GM18907 (cell line): ENCODE results near the gene ADAT2.
"Not testable (repeated sequence)": the region's sequence is repeated elsewhere in the genome, so short reads cannot be mapped to it uniquely, and the experiment has no call there.

Experiments used
- ATAC-seq: cut with Tn5 transposase; IDR thresholded peaks from one replicate; pipeline ENCODE4 v1.9.1; 2021; ENCODE audit warnings: mild to moderate bottlenecking, moderate library complexity; ENCODE audit not compliant: unreplicated experiment

ADAT2 gene

GRCh38 chr6:143450453-143451371, at the start of gene ADAT2, which contains the start of gene PEX3:
Gene ADAT2 (minus strand): TSS chr6:143450695. CDS start chr6:143450658, 37 bp downstream.
Gene PEX3 (plus strand): TSS chr6:143450805. CDS start chr6:143451043, 238 bp downstream.
- ATAC-seq: peak; percentile 98

GRCh38 chr6:143498428-143498827, 47.9 kb upstream of the ADAT2 start:
- ATAC-seq: no peak

- no peak for ATAC-seq
Observed at GRCh38 chr6:143496974-143497373, 46.5 kb upstream of the ADAT2 start.

- ATAC-seq: no peak
Observed at GRCh38 chr6:143490775-143491174, 40.3 kb upstream of the ADAT2 start.

GRCh38 chr6:143490244-143490643, 39.7 kb upstream of the ADAT2 start:
- ATAC-seq: no peak

GRCh38 chr6:143486752-143487151, 36.3 kb upstream of the ADAT2 start:
- no peak for ATAC-seq

- ATAC-seq: no peak
Observed at GRCh38 chr6:143485967-143486366, 35.5 kb upstream of the ADAT2 start.

GRCh38 chr6:143482593-143482992, 32.1 kb upstream of the ADAT2 start:
- ATAC-seq: no peak

GRCh38 chr6:143478479-143479062, 28.1 kb upstream of the ADAT2 start:
- peak; percentile 58 for ATAC-seq

- ATAC-seq: no peak
Observed at GRCh38 chr6:143476545-143476944, 26.1 kb upstream of the ADAT2 start.

- ATAC-seq: no peak
Observed at GRCh38 chr6:143471822-143472221, 21.3 kb upstream of the ADAT2 start.

GRCh38 chr6:143468823-143469222, 18.3 kb upstream of the ADAT2 start:
- not testable (repeated sequence) for ATAC-seq

GRCh38 chr6:143468026-143468425, 17.5 kb upstream of the ADAT2 start:
- no peak for ATAC-seq

GRCh38 chr6:143465546-143465945, 15.1 kb upstream of the ADAT2 start:
- no peak for ATAC-seq

- no peak for ATAC-seq
Observed at GRCh38 chr6:143457563-143458359, 7.3 kb upstream of the ADAT2 start.

GRCh38 chr6:143451531-143451930, 1.0 kb upstream of the ADAT2 start:
- ATAC-seq: no peak

- ATAC-seq: peak; percentile 16
Observed at GRCh38 chr6:143449714-143450452, 612 bp downstream of the ADAT2 start.

- ATAC-seq: no peak
Observed at GRCh38 chr6:143449082-143449713, 1.3 kb downstream of the ADAT2 start.

- ATAC-seq: not testable (repeated sequence)
Observed at GRCh38 chr6:143447865-143448264, 2.6 kb downstream of the ADAT2 start.

- no peak for ATAC-seq
Observed at GRCh38 chr6:143443096-143443495, 7.4 kb downstream of the ADAT2 start.
